Activated CD8-positive, alpha-beta T cell treated with anti-CD3 and anti-CD28 coated beads for 36 hours (primary cell): ENCODE measurements around the gene EXOSC2. TPM values are rescaled to one million over a fixed set of nuclear protein-coding genes. Genes with fewer than 3 reads are reported as not detected.

Source experiments
- ATAC-seq: fragments of 200-7000 bp; cut with Tn5 transposase; one replicate; pipeline ENCODE4 v1.10.0; 2021; ENCODE audit warnings: mild to moderate bottlenecking, moderate library complexity
- CTCF ChIA-PET: fragments of 350-600 bp; sonication (Branson Sonifier 250); formaldehyde crosslinking; loops from one replicate; lab custom pipeline; 2021; ENCODE audit warnings: antibody characterized with exemption; lab: Charles Lee
- POLR2A ChIA-PET: fragments of 350-600 bp; sonication (Branson Sonifier 250); formaldehyde crosslinking; loops from one replicate; lab custom pipeline; 2021; ENCODE audit warnings: antibody characterized with exemption; lab: Charles Lee
- DNase-seq: peaks from one replicate; pipeline ENCODE4 v3.0.0-alpha.2; 2020
- H3K27ac Mint-ChIP-seq: one replicate; pipeline ENCODE4 v1.8.0; 2021; ENCODE audit warnings: mild to moderate bottlenecking, mixed read lengths
- H3K27me3 Mint-ChIP-seq: one replicate; pipeline ENCODE4 v1.8.0; 2021; ENCODE audit warnings: mixed read lengths
- H3K36me3 Mint-ChIP-seq: one replicate; pipeline ENCODE4 v1.8.0; 2021; ENCODE audit warnings: low read depth, mixed read lengths
- H3K4me1 Mint-ChIP-seq: one replicate; pipeline ENCODE4 v1.8.0; 2021; ENCODE audit warnings: low read depth, mixed read lengths
- H3K4me3 Mint-ChIP-seq: one replicate; pipeline ENCODE4 v1.8.0; 2021; ENCODE audit warnings: mild to moderate bottlenecking, moderate library complexity, mixed read lengths
- H3K9me3 Mint-ChIP-seq: one replicate; pipeline ENCODE4 v1.8.0; 2021; ENCODE audit warnings: mixed read lengths
- intact Hi-C: fragments of 100-400 bp; cut with micrococcal nuclease; formaldehyde crosslinking; loops from one replicate; pipeline ENCODE4 v1.10.0; 2022
- total RNA-seq, 2 experiments: library from RNA; stranded (reverse); gene quantifications; one replicate each; pipeline ENCODE4 v1.2.3, GENCODE V29; 2021
- TF ChIP-seq, protein P1 (sequence below): fragments of 200-600 bp; IDR thresholded peaks from one replicate; pipeline ENCODE4 v1.8.0; 2022; ENCODE audit warnings: antibody characterized with exemption, mild to moderate bottlenecking

The EXOSC2 gene
- total RNA-seq, 2 experiments from 2014 or later, result 82.1 to 82.5 TPM

DNA sequence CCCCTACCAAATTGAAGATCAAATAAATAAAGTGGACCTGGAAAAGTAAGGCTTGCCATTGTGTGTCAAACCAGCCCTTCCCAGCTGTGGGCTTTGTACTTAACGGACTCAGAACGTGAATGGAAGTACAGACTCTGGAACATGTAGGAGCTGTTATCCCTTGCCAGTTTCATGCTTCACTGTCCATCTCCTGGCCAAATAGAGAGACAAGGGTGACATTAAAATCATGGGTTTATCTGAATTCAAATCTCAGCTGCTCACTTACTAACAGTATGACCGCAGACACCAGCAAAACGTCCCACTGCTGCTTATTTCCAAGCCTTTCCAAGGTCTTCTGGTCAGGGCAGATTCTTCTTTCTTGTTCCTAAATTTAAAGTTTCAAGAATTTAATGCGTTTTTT, 52.2 kb downstream of the EXOSC2 start:
- H3K27me3 Mint-ChIP-seq, result no peaks in the 10 kb centered on the region
- intact Hi-C loops, result no loop called here
- H3K4me3 Mint-ChIP-seq, result no peak overlapping the region
- no peak overlapping the region for H3K27ac Mint-ChIP-seq
- H3K4me1 Mint-ChIP-seq, result peaks cover 19% of the 10 kb centered on the region
- no peak for ATAC-seq
- H3K36me3 Mint-ChIP-seq, result no peaks in the 10 kb centered on the region
- CTCF ChIA-PET, result no interaction called here
- no peak for DNase-seq
- POLR2A ChIA-PET, result no interaction called here
- no peaks in the 10 kb centered on the region for H3K9me3 Mint-ChIP-seq
- TF ChIP-seq, protein P1, sequence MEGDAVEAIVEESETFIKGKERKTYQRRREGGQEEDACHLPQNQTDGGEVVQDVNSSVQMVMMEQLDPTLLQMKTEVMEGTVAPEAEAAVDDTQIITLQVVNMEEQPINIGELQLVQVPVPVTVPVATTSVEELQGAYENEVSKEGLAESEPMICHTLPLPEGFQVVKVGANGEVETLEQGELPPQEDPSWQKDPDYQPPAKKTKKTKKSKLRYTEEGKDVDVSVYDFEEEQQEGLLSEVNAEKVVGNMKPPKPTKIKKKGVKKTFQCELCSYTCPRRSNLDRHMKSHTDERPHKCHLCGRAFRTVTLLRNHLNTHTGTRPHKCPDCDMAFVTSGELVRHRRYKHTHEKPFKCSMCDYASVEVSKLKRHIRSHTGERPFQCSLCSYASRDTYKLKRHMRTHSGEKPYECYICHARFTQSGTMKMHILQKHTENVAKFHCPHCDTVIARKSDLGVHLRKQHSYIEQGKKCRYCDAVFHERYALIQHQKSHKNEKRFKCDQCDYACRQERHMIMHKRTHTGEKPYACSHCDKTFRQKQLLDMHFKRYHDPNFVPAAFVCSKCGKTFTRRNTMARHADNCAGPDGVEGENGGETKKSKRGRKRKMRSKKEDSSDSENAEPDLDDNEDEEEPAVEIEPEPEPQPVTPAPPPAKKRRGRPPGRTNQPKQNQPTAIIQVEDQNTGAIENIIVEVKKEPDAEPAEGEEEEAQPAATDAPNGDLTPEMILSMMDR, result no peak

DNA sequence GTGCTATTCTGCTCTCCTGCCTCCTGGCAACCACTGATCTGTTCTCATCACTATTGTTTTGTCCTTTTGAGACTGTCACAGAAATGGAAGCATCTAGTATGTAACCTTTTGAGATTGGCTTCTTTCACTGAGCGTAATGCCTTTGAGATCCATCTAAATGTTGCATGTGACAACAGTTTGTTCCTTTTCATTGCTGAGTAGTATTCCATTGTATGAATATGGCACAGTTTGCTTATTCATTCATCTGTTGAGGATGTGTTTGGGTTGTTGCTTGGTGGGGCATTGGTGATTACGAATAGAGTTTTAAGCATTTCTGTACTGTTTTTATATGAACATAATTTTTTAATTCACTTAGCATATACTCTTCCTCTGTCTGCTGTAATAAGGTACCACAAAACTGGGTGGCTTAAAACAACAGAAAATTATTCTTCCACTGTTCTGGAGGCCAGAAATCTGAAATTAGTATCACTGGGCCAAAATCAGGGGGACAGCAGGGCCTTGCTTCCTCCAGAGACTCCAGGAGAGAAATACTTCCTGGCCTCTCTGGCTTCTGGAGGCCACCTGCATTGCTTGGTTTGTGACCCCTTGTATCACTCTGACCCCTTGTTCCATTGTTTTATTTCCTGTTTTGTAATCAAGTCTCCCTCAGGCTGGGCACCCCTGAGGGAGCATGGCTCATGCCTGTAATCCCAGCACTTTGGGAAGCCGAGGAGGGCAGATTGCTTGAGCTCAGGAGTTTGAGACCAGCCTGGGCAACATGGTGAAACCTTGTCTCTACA, 53.0 kb downstream of the EXOSC2 start:
- TF ChIP-seq, protein P1, result no peak
- H3K9me3 Mint-ChIP-seq, result no peaks in the 10 kb centered on the region

DNA sequence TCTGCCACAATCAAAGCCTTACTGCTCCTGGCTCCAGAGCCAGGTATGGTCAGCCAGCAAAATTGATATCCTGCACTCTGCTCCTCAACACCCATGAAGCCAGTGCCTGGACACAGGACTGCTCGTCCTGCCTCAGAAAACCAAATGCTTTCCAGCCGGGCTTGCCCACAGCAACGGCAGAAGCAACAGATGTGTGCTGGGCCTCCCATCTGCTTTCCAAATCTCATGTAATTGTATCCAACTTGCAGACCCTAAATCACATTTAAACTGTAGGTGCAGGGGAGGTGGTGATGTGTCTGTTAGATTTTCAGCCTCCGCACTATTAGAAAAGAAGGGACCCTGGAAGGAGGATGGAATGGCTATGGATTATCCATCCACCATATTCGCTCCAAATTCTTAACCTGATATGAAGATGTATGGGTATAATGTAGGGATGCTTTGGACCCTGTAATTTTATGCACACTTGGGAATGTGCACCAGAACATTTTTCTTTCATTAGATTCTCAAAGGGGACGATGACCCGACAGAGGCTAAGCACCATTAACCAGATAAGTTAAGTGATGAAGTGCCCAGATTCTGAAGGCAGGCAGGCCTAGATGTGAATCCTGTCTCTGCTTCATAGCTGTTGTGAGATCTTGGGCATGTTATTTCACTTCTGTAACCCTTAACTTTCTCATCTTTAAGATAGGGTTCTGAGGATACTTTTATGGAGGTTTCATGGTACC, 58.2 kb downstream of the EXOSC2 start:
- Mint-ChIP-seq H3K27me3 (no peaks in the 10 kb centered on the region), H3K4me3 (no peak overlapping the region), H3K4me1 (peaks cover 10% of the 10 kb centered on the region), H3K27ac (no peak overlapping the region), H3K9me3 (no peaks in the 10 kb centered on the region), H3K36me3 (no peaks in the 10 kb centered on the region)
- intact Hi-C loops, result no loop called here
- ChIA-PET CTCF (interaction anchor here (0.9 kb wide), 1 partner anchor 20 kb away, joined by 3 read pairs; no protein-coding TSS in a partner anchor), POLR2A (no interaction called here)
- no peak for DNase-seq
- TF ChIP-seq, protein P1, result no peak
- no peak for ATAC-seq

More for the DNA sequence above, 53.0 kb downstream of the EXOSC2 start:
- POLR2A ChIA-PET, result no interaction called here
- Mint-ChIP-seq H3K27me3 (no peaks in the 10 kb centered on the region), H3K4me1 (peaks cover 17% of the 10 kb centered on the region), H3K36me3 (no peaks in the 10 kb centered on the region), H3K4me3 (no peak overlapping the region), H3K27ac (no peak overlapping the region)
- no peak for ATAC-seq
- DNase-seq, result no peak
- intact Hi-C loops, result no loop called here
- CTCF ChIA-PET, result no interaction called here

Other genes starting within 250 kb of the EXOSC2 start
- 10 to 100 TPM in 1 of 2 experiments, 1 to 10 TPM in 1; 9.8 to 11.5 TPM for gene ASS1, start 248.8 kb upstream of the EXOSC2 start, total RNA-seq
- gene FUBP3, start 114.2 kb upstream of the EXOSC2 start, total RNA-seq, result 10 to 100 TPM; 32.9 to 42.9 TPM
- under 1 TPM in 1 of 2 experiments, not detected in 1; 0.14 TPM for gene PRDM12, start 29.2 kb upstream of the EXOSC2 start, total RNA-seq
- gene ABL1, start 141.5 kb downstream of the EXOSC2 start, total RNA-seq, result 10 to 100 TPM; 30.2 to 33.0 TPM
- gene QRFP, start 203.0 kb downstream of the EXOSC2 start, total RNA-seq, result not detected
- not detected for gene FIBCD1, start 245.5 kb downstream of the EXOSC2 start, total RNA-seq